GM19239 (cell line): ENCODE results near the gene ALOXE3.
A peak's percentile ranks its signal among the peaks of the same experiment; 100 is the strongest.

Experiments used
- DNase-seq: peaks from one replicate; pipeline ENCODE4 v3.0.0; 2011; ENCODE audit warnings: low spot score; ENCODE audit not compliant: insufficient read length
- FAIRE-seq: peaks from 2 replicates; lab custom pipeline; 2011; peaks lifted over from hg19 to GRCh38; lab: Jason Lieb, UNC

The ALOXE3 gene

DNA sequence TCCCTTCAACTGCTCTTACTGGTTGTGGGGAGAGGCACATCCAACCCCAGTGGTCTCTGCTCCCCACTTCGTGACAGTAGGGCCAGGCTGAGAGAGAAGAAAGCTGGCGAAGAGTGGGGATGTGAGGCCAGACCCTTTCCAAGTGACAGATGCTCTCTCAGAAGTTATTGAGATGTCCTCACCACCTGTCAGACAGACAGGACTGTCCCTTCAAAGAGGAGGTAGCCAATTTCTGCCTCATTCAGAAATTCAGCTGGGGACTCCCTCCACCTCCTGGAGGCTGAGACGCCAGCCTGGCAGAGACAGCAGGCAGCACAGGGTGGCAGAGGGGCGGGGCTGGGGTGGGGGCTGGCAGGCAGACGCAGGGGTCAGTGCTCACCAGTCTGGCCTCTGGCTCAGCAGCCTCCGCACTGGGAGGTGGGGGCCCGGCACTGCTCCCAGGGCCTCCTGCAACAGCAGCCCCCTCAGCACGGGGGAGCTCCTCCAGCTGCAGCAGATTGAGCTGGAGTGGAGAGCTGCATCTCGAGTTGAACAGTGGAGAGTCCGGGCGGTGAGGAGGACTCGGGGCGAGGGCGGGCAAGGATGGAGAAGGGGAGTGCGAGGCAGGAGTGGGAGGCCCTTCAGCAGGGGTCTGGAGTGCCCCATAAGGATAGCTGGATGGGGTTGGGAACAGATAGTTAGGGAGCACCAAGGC lies 24.7 kb upstream of the ALOXE3 start:
- FAIRE-seq, result no peak
- no peak for DNase-seq

DNA sequence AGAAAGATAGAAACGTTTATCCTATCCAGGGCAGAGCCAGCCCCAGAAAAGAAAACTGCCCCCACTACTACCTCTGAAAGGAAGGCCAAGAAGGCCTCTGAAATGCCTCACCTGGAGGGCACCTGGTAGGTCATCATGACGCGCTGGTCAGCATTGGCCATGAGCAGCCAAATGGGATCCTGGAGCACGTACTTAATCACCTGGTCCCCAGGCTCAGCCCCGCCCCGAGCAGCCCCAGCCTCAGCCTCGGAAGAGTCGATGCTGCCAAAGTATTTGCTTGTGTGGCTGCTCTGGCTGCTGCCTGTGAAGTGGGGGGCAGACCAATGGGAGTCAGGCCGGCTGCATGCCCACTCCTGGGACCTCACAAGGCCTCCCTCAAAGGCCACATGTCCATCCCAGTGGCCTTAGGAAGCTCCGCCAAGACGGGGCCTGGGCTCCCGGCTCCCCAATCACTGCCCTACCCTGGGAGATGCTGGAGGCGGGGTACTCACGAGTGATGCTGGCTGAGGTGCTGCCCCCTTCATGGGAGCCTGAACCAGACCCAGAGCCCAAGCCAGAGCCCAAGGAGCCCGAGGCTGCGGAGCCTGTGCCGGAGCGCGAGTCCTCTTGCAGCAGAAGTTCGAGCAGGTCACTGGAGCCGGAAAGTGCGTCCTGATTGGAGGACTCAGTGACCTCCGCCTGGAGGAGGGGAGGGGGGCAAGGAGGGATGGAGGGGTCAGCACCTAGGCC lies 24.0 kb upstream of the ALOXE3 start:
- FAIRE-seq (no peak), DNase-seq (no peak)

DNA sequence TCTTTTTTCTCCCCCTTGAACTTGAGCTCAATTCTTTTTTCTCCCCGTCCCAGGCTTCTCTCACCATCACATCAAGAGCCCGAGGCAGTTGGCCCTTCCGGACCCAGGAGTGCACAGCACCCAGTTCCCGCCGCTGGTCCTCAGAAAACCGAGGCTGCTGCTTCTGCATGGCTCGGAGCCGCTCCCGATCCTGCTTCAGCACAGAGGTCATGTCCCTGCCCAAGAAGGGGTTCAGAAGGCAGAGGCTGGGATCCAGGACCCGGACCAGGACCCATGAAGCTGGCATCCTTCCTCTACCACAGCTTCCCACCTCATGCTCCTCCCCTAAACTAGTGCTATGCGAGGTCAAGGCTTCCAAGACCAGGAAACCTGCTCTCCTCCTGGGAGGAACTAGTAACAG lies 23.4 kb upstream of the ALOXE3 start:
- FAIRE-seq, result no peak
- no peak for DNase-seq

DNA sequence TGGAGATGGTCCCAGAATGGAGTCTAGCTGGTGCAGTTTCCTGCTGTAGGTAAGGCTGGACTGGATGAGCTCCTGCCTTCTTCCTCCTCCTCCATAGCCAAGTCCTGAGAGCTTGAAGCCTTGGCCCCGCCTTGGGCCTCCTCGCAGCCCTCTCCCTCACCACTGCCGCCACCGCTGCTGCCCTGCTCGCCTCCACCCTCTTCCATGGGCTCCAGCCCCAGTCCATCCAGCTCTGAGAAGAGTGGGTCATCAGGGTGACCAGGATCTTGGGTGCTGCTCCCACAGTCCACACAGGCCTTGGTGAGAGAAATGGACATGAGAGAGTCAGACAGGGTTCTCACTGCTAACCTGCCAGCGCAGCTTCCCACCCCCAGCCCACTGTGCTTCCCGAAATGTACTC lies 22.7 kb upstream of the ALOXE3 start:
- DNase-seq (no peak), FAIRE-seq (no peak)

DNA sequence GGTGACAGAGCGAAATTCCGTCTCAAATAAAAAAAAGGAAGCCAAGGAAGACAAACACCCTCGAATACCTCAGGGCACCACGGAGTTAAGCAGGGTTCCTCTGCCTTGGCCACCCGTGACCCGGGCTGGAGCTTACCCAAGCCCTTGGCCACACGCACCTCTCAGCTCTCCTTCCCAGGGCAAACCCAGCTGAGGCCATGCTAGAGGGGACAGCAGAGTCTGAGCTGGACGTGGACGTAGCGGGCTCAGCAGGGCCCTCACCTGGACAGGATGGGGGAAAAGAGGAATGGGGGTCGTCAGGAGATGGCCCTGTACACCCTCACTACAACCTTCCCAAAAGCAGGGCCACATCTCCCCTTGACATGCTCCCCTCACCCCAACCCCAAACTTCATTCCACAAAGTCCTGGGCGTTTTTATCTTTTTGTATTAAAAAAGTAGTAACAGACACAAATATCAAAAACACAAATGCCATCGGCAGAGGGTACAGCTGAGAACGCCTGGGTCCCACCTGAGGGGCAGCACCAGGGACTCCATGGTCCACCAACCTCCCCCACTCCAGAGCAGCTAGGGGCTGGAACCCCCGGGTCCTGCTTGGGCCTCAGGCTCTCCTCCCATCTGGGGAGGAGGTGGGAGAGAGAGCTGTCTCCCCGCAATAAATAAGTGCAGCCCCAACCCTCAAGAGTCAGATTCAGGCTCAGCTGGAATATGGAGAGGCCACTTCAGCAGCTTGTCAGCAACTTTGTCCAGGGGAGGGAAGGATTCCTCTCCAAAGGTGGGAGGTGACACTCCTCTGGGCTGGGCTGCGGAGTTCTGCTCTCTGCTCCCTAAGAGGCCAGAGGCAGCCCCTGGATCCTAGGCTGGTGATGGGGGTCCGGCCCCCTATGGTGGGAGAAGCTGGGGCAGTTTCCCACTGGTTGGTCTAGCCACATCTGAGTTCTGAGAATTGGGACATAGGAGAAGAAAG lies 22.0 kb upstream of the ALOXE3 start:
- no peak for DNase-seq
- FAIRE-seq, result no peak

DNA sequence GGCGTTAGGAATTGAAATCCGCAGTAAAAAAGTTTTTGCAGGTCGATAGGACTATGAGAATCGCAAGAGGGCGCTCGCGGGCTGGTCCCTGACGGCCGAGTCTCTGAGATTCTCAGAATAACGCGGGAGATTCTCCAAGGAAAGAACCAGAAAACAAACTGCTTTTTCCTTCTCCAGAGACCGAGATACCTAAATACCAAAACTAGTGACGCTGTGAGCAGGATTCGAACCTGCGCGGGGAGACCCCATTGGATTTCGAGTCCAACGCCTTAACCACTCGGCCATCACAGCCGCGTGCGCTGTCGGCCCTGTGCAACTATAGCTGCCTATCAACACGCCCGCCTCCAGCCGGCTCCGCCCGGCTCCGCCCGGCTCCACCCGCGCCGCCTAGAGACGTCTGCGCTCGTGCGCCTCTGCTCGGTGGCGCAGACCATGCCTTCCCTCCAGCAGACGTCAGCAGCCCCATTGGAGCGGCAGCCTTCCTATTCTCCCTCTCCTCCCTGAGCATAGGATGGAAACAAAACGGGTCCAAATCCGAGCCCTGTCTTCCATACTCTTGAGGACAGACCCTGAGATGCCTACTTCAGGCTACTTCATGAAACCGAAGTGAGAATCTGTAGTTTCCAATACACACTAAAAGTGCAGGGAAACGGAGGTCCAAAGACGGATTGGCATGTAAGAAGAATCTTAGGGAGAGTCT lies 20.5 kb upstream of the ALOXE3 start:
- DNase-seq, result peak; percentile 86
- peak; percentile 100 for FAIRE-seq

DNA sequence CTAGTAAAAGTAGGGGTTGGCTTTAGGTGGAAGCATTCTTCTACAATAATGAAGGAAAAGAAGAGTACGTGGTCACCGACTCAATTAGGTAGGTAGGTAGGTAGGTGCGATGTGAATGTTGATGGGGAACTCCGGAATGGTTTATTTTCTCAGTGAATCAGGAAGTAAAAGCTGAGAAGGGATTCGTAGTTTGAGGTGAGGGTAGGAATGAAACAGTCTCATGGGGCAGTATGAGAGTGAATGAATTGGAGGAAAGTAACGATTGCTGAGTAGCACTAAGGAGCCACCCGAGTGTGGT lies 20.0 kb upstream of the ALOXE3 start:
- FAIRE-seq, result no peak
- no peak for DNase-seq

DNA sequence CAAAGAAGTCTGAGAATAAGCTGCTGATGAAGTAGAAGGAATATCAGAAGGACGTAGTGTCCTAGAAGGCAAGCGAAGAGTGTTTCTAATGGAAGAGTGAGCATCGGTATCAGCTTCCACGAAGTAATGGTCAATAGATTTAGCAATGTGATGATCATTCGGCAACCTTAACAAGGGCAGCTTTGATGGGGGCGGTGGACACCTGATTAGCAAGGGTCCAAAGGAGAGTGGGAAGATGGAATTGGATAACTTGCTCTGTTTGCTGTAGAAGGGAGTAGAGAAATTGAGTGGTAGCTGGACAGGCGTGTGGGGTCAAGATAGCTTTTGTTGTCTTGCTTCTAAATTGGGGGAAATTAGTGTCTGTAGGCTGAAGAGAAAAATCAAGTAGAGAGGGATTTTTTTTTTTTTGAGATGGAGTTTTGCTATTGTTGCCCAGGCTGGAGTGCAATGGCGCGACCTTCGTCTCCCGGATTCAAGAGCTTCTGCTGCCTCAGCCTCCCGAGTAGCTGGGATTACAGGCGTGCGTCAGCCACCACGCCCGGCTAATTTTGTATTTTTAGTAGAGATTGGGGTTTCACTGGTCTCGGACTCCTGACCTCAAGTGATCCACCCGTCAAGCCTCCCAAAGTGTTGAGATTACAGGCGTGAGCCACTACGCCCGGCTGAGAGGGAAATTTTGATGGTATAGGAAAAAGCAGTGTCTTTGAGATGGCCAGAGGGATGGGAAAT lies 19.5 kb upstream of the ALOXE3 start:
- DNase-seq (no peak), FAIRE-seq (no peak)

DNA sequence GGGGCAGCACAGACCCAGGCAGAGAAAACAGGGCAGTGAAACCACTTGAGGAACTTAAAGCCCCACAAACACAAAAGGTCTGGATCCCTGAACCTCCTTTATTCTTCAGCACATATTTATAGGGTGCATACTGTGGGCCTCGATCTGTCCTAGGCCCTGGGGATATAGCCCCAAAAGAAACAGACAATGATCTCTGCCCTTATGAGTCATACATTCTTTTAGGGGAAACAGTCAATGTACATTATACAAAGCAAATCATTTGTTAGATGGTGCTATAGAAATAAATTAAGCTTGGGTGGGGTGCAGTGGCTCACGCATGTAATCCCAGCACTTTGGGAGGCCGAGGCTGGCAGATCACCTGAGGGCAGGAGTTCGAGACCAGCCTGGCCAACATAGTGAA lies 15.6 kb upstream of the ALOXE3 start:
- FAIRE-seq (no peak), DNase-seq (no peak)

DNA sequence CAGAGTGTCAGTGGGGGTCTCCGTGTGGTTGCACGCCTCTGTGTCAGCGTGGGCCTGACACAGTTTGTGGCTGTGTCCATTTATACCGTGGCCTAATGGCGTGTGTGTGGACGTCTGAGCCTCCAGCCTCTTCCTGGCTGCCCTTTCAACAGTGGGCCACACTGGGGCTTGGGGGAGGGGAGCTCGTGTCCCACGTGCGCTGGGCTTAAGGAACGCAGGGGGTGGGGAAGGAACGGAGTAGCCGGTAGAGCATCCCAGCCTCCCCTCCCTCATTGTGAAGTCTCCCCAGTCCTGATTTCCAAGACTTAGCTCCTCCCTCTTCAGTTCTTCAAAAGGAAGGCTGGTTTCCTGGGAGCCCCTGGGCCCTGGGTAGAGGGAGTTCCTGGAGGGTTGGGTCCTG lies 15.1 kb upstream of the ALOXE3 start:
- DNase-seq, result no peak
- no peak for FAIRE-seq

DNA sequence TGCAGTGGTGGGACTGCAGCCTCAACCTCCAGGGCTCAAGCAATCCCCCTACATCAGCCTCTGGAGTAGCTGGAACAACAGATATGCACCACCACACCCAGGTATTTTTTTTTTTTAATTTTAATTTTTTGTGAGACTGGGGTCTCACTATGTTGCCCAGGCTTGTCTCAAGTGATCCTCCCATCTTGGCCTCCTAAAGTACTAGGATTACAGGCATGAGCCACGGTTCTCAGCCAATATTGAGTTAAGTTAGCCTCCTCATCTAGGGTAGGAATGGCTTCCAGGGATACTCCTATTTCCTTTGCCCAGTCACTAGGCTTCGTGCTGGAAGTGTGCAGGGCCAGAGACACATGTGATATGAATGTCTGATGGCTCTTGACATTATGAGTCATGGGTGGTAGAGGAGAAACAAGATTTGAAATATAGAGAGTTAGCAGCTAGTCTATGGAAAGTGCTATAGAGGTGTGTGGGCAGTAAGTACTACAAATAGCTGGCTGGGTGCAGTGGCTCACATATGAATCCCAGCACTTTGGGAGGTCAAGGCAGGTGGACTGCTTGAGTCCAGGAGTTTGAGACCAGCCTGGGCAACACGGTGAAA lies 13.6 kb upstream of the ALOXE3 start:
- DNase-seq, result no peak
- peak; percentile 52 for FAIRE-seq

DNA sequence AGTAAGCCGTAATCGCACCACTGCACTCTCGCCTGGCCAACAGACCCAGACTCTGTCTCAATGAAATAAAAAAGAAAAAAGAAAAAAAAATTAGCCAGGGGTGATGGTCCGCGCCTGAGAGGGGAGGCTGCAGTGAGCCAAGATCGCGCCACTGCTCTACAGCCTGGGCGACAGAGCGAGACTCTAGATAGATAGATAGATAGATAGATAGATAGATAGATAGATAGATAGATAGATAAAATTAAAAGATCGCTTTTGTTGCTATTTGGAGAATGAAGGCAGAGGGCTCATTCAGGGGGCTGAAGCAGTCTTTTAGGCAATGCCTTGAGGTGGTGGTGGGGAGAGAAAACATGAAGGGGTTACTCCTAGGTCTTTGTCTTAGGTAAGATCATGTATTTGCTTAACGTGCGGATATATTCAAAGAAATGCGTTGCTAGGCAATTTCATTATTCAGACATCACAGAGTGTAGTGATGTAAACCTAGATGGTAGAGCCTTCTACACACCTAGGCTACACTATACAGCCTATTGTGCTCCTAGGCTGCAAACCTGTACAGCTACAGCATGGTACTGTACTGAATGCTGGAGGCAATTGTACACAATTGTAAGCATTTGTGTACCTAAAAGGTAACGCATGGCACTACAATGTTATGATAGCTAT lies 9.9 kb upstream of the ALOXE3 start:
- no peak for FAIRE-seq
- no peak for DNase-seq

DNA sequence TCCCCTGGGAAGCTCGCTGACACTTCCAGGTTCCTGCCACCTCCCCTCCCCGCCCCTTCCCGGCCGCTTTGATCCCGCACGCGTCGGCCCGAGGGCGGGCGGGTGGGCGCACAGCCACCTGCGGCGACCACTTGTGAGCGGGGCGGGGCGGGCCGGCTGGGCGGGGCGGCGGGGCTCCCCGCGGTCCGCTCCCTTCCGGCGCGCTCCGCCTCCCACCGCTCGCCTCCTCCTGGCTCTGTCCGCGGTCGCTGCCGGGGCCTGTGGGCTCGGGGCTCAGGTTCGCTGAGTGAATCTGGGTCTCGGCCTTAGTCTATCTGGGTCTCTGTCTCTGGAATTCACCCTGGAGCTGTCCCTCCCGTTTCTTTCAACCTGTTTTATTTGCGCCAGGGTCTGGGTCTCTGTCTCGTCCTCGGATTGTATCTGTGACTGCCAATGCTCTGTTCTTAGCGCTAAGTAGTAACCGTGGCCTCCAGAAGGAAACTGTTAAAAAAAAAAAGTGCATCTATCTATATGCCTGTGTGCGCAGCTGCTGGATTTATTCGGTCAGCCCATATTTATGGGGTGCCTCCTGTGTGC lies 8.3 kb upstream of the ALOXE3 start:
- DNase-seq, result no peak
- peak; percentile 8 for FAIRE-seq

DNA sequence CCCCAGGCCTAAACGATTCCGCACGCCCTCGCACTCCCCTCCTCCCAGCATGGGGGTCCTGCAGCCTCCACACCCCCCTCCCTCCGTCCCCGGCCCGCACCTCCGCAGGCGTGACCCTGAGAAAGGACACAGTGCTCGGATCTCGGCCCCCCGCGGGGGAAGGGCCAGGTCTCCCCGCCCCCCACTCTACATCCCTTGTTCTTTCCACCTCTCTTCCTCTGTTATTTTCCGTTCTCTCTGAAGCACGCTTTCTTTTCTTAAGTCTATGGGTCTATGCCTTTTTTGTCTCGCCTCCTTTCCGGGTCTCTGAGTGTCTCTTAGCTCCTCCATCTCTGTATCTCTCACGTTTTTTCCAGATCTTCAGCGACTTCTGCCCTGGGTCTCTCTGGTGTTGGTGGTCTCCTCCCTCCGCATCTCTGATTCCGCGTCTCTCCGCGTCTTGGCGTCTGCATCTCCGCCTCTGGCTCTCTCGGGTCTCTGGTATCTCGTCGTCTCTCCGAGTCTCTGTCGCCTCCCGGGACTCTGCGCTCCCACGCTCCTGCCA lies 7.7 kb upstream of the ALOXE3 start:
- peak; percentile 8 for FAIRE-seq
- DNase-seq, result no peak

DNA sequence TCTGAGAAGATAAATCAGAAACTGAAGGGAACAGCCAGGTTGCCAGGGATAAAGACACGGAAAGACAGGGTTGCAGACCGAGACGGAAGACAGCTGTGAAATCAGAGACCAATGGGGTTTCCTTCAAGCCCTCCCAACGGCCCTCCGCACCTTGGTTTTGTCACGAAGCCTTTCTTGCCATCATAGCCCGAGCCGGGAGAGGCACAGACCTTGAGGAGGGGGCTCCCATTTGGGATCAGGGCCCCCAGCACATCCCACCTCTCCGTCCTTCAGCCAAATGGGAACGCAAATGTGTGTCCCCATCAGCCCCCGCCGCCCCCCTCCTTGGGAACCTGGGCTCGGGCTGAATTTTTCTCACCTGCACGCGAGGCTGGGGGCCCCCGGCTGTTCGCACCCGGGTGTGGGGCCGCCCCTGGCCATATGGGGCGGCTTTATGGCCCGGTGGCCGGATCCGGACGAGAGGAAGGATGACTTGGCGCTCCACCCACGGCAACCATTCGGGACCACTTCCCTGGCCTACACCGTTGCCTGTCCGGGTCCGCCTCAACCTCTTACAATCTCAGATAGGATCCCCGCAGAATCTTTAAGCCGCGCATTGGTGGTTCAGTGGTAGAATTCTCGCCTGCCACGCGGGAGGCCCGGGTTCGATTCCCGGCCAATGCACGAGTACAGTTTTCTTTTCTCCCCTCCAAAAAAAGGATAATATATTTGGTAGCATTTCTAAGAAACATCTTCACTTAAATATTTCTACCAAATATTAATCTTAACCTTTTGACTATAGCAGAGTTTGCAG lies 7.0 kb upstream of the ALOXE3 start:
- FAIRE-seq (peak; percentile 89), DNase-seq (no peak)

DNA sequence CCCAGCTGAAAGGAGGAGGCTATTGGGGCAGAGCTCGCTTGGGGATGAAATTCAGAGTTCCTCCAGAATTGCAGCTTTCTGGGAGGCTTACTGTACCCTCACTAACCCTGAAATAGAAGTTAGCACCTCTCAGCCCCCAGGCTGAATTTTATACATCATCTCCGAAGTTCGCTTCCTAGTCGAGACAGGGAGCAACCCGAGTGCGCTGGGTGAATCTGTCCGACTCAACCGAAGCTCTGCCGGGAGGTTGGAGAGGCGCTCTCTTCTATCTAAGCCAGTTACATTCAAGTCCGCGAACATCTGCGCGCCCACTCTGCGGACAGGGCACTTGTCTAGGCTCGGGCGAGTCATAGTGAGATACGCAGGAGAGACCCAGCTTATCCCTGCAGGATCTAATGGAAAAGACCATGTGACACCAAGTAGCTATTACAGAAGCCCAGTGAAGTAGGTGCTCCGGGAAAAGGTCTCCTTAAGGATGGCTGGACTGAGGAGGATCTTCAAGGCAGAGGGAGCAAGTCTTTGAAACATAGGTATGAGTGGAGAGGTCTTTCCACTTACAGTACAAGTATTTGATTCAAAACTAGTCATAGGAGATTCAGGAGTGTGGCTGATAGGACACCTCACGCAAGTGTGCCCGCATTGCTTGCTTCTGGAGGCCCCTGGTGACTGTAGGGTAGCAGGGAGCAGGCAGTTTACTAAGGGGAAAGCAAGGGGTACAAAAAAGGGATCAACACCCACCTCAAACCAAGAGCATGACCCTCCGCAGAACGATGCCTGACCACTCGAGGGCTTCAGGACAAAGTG lies 6.2 kb upstream of the ALOXE3 start:
- no peak for DNase-seq

More for the DNA sequence above, 6.2 kb upstream of the ALOXE3 start:
- peak; percentile 71 for FAIRE-seq
